MM.1S (cell line): ENCODE data around the gene JMJD7.

ENCODE experiments used
- EZH2phosphoT487 ChIP-seq: fragments of 300-600 bp; sonication (generic); IDR thresholded peaks from 2 replicates; pipeline ENCODE4 v1.6.1; 2018; ENCODE audit warnings: antibody characterized with exemption, low read length
- TF ChIP-seq, protein P1 (sequence below): fragments of 300-600 bp; sonication (generic); IDR thresholded peaks from 2 replicates; pipeline ENCODE4 v1.5.1; 2016; ENCODE audit warnings: antibody characterized with exemption, low read length, mixed read lengths

- TF ChIP-seq, protein P1, sequence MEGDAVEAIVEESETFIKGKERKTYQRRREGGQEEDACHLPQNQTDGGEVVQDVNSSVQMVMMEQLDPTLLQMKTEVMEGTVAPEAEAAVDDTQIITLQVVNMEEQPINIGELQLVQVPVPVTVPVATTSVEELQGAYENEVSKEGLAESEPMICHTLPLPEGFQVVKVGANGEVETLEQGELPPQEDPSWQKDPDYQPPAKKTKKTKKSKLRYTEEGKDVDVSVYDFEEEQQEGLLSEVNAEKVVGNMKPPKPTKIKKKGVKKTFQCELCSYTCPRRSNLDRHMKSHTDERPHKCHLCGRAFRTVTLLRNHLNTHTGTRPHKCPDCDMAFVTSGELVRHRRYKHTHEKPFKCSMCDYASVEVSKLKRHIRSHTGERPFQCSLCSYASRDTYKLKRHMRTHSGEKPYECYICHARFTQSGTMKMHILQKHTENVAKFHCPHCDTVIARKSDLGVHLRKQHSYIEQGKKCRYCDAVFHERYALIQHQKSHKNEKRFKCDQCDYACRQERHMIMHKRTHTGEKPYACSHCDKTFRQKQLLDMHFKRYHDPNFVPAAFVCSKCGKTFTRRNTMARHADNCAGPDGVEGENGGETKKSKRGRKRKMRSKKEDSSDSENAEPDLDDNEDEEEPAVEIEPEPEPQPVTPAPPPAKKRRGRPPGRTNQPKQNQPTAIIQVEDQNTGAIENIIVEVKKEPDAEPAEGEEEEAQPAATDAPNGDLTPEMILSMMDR, result no peak
- TF ChIP-seq EZH2phosphoT487, result no peak
These were observed 52.4 kb downstream of the JMJD7 start for GRCh38 chr15:41880156-41880877.
